ENCODE data around the gene TOM1L2. TPM values are rescaled to one million over a fixed set of nuclear protein-coding genes. Genes with fewer than 3 reads are reported as not detected.

TOM1L2 gene
- polyA plus RNA-seq, 1 donor from 2014 or later, result 40.9 TPM

GRCh38 chr17:17870247-17870646 is 102.0 kb downstream of the TOM1L2 start:
- H3K27ac ChIP-seq (ENCODE audit: low read length), result peak overlapping the region; percentile 36

GRCh38 chr17:17868641-17869522 is 103.3 kb downstream of the TOM1L2 start:
- H3K4me2 ChIP-seq (ENCODE audit: low read length), result peak overlapping the region; percentile 52

More at GRCh38 chr17:17870247-17870646, 102.0 kb downstream of the TOM1L2 start:
- no peak for TF ChIP-seq MXI1 (conservative IDR thresholded peaks at IDR 0.05; ENCODE audit: poor library complexity, severe bottlenecking)
- TF ChIP-seq POLR2AphosphoS5 (IDR thresholded peaks at IDR 0.05), result no peak
- TF ChIP-seq CTCF (IDR thresholded peaks at IDR 0.05; ENCODE audit: poor library complexity, severe bottlenecking), result peak; percentile 24
- Histone ChIP-seq H3K4me2 (ENCODE audit: low read length) (no peak overlapping the region), H3K27me3 (ENCODE audit: insufficient read depth, low read depth, low read length) (no peaks in the 10 kb centered on the region), H3K4me3 (ENCODE audit: low read length) (no peak overlapping the region), H3K9me3 (ENCODE audit: low read length) (no peaks in the 10 kb centered on the region), H3K9ac (ENCODE audit: low read length) (no peak overlapping the region), H4K20me1 (ENCODE audit: insufficient read depth) (no peaks in the 10 kb centered on the region), H3K79me2 (replicated peaks; ENCODE audit: insufficient read depth, low read length) (no peaks in the 10 kb centered on the region), H3F3A (ENCODE audit: insufficient read depth, low read length, poor library complexity, severe bottlenecking) (peaks cover 4% of the 10 kb centered on the region), H3K36me3 (ENCODE audit: insufficient read depth, low read length) (no peaks in the 10 kb centered on the region), H2AFZ (ENCODE audit: low read depth, low read length) (no peak overlapping the region), H3K9me2 (ENCODE audit: insufficient read depth, low read length) (no peaks in the 10 kb centered on the region)

More at GRCh38 chr17:17868641-17869522, 103.3 kb downstream of the TOM1L2 start:
- Histone ChIP-seq H3K27ac (ENCODE audit: low read length) (peak overlapping the region; percentile 91), H3K4me3 (ENCODE audit: low read length) (peak overlapping the region; percentile 55), H3K36me3 (ENCODE audit: insufficient read depth, low read length) (no peaks in the 10 kb centered on the region), H2AFZ (ENCODE audit: low read depth, low read length) (no peak overlapping the region), H3K79me2 (replicated peaks; ENCODE audit: insufficient read depth, low read length) (no peaks in the 10 kb centered on the region), H3K27me3 (ENCODE audit: insufficient read depth, low read depth, low read length) (no peaks in the 10 kb centered on the region), H3F3A (ENCODE audit: insufficient read depth, low read length, poor library complexity, severe bottlenecking) (peaks cover 4% of the 10 kb centered on the region), H4K20me1 (ENCODE audit: insufficient read depth) (no peaks in the 10 kb centered on the region), H3K9ac (ENCODE audit: low read length) (peak overlapping the region; percentile 67), H3K9me2 (ENCODE audit: insufficient read depth, low read length) (no peaks in the 10 kb centered on the region), H3K9me3 (ENCODE audit: low read length) (no peaks in the 10 kb centered on the region)
- no peak for TF ChIP-seq TAF1 (IDR thresholded peaks at IDR 0.05; ENCODE audit: low read depth)
- peak; percentile 50 for TF ChIP-seq POLR2AphosphoS5 (IDR thresholded peaks at IDR 0.05)
- peak; percentile 8 for TF ChIP-seq RAD21 (conservative IDR thresholded peaks at IDR 0.05)
- TF ChIP-seq CTCF (IDR thresholded peaks at IDR 0.05; ENCODE audit: poor library complexity, severe bottlenecking), result no peak
- peak; percentile 84 for TF ChIP-seq REST (IDR thresholded peaks at IDR 0.05; ENCODE audit: borderline replicate concordance)
- TF ChIP-seq MXI1 (conservative IDR thresholded peaks at IDR 0.05; ENCODE audit: poor library complexity, severe bottlenecking), result peak; percentile 53
- TF ChIP-seq EP300 (conservative IDR thresholded peaks at IDR 0.05; ENCODE audit: poor library complexity, severe bottlenecking), result peak; percentile 67
- no peak for TF ChIP-seq EZH2 (IDR thresholded peaks at IDR 0.05; ENCODE audit: borderline replicate concordance, insufficient read depth, low read length, poor library complexity, severe bottlenecking)
- no peak for TF ChIP-seq SMC3 (conservative IDR thresholded peaks at IDR 0.05; ENCODE audit: poor library complexity)

Data from neural cell (in vitro differentiated cells).